GM18498 (cell line): ENCODE results near the gene ZNF335.
"Not testable (repeated sequence)": the region's sequence is repeated elsewhere in the genome, so short reads cannot be mapped to it uniquely, and the experiment has no call there.

ENCODE experiments used
- ATAC-seq: cut with Tn5 transposase; IDR thresholded peaks from one replicate; pipeline ENCODE4 v1.9.1; 2021; ENCODE audit warnings: mild to moderate bottlenecking, moderate library complexity; ENCODE audit not compliant: unreplicated experiment

ZNF335 gene

GRCh38 chr20:45957021-45957941 is 14.7 kb downstream of the ZNF335 start:
- no peak for ATAC-seq

DNA sequence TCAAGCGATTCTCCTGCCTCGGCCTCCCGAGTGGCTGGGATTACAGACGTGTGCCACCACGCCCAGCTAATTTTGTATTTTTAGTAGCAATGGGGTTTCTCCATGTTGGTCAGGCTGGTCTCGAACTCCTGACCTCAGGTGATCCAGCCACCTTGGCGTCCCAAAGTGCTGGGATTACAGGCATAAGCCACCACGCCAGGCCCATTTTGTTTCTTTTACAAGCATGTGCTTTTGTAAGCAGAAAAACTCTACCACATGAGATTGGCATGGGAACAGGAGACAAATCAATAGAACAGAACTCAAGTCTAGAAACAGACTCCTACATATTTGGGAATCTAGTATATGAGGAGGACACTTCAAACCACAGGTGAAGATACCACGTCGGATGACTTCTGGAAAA is 15.7 kb downstream of the ZNF335 start:
- not testable (repeated sequence) for ATAC-seq

DNA sequence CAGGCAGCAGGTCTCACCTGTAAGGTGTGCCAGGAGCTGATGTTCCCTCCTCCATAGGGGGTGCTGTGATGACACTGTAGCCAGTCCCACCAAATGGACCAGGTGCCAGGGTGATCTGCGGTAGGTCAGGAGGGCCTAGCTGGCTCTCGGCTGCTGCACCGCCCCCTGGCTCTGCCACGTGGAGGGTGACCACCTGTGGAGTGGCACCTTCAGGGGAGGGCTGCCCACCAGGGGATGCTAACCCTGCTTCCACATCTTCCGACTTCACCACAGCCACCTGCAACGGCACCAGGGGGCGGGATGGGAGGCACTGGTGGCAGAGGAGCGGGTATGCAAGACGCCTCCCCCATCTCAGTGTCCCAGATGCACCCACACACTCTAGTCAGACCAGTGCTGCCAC is 18.3 kb downstream of the ZNF335 start:
- ATAC-seq: no peak

DNA sequence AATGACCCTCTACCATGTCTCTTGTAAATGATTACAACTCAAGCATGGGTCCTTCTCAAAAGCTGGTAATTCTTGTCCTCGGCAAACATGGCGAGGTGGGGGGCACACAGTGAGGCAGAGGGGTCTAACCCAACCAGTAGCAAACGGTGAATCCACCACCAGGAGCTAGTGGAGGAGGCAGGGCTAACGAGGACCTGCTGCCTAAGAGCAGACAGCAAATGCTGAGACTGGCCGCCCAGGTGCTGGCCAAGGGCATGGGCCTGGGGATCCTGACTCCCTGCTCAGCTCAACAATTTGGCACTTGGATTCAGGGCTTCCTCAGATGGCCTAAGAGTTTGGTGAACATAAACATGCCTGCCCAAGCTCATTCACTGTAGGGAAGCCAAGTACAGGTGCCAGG is 19.1 kb downstream of the ZNF335 start:
- ATAC-seq: no peak

DNA sequence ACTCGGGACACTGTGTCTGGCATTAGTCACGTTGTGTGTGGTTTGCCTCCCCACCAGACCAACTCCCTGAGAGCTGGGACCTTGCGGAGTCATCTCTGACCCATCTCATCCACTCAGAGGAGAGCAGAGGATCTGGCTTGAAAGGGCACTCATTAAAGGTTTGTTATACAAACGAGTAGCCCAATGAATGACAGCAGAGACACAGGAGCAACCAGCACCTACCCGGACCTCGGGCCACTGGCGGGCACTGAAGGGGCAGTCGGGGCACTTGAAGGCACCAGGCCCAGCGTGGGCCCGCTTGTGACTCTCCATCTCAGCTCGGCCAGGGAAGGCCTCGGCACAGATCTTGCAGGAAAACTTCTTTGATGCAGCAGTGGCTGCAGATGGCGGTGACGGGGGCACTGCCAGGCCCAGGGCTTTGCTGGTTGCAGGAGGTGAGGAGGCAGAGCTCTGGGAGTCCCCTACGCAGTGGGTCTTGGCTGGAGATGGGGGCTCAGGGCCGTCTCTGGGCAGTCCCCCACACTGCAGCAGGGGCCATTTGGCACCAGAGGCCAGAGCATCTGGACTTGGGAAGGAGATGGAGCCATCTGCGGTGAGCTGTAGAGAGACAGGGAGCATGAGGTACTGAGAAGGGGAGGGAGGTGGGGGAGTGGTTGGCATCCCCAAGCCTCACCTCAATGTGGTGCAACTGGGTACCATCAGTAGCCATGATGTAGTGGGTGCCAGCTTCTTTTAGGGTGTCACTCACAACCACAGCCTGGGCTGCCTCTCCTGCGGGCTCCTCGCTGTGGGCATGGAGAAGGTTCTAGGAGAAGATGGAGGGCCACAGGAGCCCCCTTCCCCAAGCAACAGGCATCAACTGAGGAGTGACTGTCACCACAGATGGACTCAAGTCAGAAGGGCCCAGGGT is 19.8 kb downstream of the ZNF335 start:
- ATAC-seq: no peak

GRCh38 chr20:45950330-45950646 is 21.7 kb downstream of the ZNF335 start:
- ATAC-seq: no peak

DNA sequence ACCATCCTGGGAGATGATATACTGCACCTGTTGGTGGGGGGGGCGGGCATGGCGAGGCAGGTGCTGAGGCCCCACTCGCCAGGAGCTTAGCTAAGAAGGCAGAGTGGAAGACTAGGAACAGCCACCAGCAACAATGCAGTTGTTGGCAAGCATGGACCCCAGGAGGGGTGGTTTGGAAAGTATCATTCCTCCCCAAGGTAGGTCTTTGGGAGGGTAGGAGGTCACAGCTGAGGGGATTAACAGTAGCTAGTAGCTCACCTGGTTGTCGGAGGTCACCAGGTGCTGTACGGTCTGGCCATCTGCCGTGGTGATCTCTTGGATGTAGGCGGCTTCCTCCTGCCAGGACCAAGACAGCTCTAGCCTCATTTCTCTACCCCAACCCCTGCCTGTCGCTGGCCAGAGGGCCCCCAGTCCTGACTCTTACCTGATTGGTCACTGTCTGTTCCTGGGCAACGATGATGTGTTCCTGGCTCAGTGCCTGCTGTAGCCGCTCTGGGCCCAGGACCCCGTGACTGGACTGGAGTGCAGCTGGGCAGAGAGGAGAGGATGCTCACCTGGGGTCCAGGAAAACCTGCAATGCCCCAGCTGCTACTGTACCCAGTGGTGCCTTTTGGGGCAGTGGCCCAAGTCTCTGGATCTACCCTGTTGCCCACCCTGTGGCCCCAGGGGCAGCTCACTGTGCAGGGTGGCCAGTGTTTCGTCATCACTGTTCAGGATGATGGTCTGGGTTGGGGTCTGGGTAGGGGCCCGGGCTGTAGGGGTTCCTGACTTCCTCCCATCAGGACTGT is 22.3 kb downstream of the ZNF335 start:
- no peak for ATAC-seq

GRCh38 chr20:45948742-45949541 is 23.1 kb downstream of the ZNF335 start:
- ATAC-seq: no peak

- ATAC-seq: no peak
Measured at GRCh38 chr20:45948261-45948733, 23.7 kb downstream of the ZNF335 start.

- ATAC-seq: no peak
Measured at GRCh38 chr20:45947110-45947866, 24.7 kb downstream of the ZNF335 start.

DNA sequence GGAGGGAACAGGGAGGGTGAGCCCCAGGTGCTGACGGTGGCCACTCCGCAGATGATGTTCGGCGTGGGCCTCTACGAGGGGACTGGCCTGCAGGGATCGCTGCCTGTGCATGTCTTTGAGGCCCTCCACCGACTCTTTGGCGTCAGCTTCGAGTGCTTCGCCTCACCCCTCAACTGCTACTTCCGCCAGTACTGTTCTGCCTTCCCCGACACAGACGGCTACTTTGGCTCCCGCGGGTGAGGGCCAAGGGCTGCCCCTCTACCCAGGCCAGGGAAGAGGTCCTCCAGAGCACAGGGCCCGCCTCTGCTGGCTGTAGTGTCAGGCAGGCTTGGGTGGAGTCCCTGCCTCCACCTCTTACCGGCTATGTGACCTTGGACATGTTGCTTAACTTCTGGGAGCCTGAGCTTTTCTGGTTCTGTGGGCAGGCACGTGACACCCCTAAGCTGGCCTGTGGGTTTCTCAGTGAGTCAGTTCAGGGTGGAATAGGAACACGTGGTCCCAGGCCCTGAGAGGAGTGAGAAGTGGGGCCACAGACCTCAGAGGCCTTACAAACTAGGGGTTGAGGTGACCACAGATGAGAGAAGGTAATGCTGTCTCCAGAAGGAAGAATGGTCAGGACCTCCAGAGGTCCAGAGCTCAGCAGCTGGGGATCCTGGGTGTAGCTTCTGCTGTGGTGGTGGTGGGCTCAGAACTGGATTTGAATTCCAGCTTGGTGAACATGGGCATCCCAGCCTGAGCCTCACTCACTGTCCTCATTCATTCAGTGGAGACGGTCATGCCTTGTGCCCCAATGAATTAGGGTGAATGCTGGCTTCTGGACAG is 25.6 kb downstream of the ZNF335 start:
- peak; percentile 54 for ATAC-seq

DNA sequence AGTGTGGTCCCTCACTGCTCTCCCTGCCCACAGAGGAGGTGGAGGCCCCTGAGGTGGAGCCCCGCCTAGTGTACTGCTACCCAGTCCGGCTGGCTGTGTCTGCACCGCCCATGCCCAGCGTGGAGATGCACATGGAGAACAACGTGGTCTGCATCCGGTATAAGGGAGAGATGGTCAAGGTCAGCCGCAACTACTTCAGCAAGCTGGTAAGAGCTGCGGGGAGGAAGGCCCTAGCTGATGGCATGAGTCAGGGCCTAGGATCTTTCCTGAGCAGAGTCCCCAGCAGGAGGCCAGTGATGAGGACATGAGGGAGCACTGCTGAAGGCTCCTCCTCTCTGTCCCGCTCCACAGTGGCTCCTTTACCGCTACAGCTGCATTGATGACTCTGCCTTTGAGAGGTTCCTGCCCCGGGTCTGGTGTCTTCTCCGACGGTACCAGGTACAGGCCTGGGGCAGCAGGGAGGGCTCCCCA is 26.3 kb downstream of the ZNF335 start:
- no peak for ATAC-seq

- ATAC-seq: no peak
Measured at GRCh38 chr20:45944965-45945677, 26.9 kb downstream of the ZNF335 start.

- no peak for ATAC-seq
Measured at GRCh38 chr20:45944151-45944964, 27.6 kb downstream of the ZNF335 start.

GRCh38 chr20:45943613-45944012 is 28.4 kb downstream of the ZNF335 start:
- no peak for ATAC-seq

GRCh38 chr20:45940469-45940868 is 31.5 kb downstream of the ZNF335 start:
- ATAC-seq: no peak

DNA sequence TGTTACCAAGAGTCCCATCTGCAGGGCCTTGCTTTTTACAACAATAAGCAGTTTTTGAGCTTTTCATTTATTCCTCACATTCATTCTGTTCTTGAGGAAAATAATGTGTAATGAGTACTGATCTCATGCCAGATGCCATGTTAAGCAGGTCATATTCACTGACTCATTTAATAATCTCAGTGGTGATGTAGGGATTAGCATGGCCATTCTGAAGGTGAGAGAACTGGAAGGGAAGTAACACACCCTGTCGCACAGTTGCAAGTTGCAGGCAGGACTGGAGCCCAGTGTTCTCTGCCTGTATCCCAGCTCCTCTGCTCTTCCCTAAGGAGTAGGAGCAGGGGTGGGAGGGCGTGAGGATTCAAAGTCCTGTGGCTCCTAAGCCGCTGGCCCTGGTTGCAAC is 31.9 kb downstream of the ZNF335 start:
- no peak for ATAC-seq
